EH (cell line): ENCODE measurements around the gene ZNF592.
A peak's percentile ranks its signal among the peaks of the same experiment; 100 is the strongest.

Source experiments
- DNase-seq: peaks from one replicate; pipeline ENCODE4 v3.0.0-alpha.2; 2015; ENCODE audit warnings: low read depth

The ZNF592 gene

GRCh38 chr15:84775867-84776449 lies 27.6 kb downstream of the ZNF592 start:
- DNase-seq, result peak; percentile 12

GRCh38 chr15:84778194-84778593 lies 29.8 kb downstream of the ZNF592 start:
- no peak for DNase-seq

- no peak for DNase-seq
Observed at GRCh38 chr15:84780492-84780891, 32.1 kb downstream of the ZNF592 start.

- DNase-seq, result peak; percentile 10
Observed at GRCh38 chr15:84781495-84781894, 33.1 kb downstream of the ZNF592 start.

GRCh38 chr15:84782346-84782745 lies 34.0 kb downstream of the ZNF592 start:
- DNase-seq, result no peak

- DNase-seq, result no peak
Observed at GRCh38 chr15:84783493-84784251, 35.3 kb downstream of the ZNF592 start.

- no peak for DNase-seq
Observed at GRCh38 chr15:84784262-84784661, 35.9 kb downstream of the ZNF592 start.

- DNase-seq, result no peak
Observed at GRCh38 chr15:84785053-84785452, 36.7 kb downstream of the ZNF592 start.

- DNase-seq, result no peak
Observed at GRCh38 chr15:84788500-84788899, 40.1 kb downstream of the ZNF592 start.

- DNase-seq, result no peak
Observed at GRCh38 chr15:84789762-84790161, 41.4 kb downstream of the ZNF592 start.

GRCh38 chr15:84790676-84791075 lies 42.3 kb downstream of the ZNF592 start:
- DNase-seq, result no peak

GRCh38 chr15:84791763-84792162 lies 43.4 kb downstream of the ZNF592 start:
- DNase-seq, result peak; percentile 36

- no peak for DNase-seq
Observed at GRCh38 chr15:84793431-84794161, 45.2 kb downstream of the ZNF592 start.

GRCh38 chr15:84794162-84794547 lies 45.8 kb downstream of the ZNF592 start:
- no peak for DNase-seq

- peak; percentile 52 for DNase-seq
Observed at GRCh38 chr15:84795186-84795585, 46.8 kb downstream of the ZNF592 start.

- peak; percentile 78 for DNase-seq
Observed at GRCh38 chr15:84797212-84797611, 48.8 kb downstream of the ZNF592 start.

- DNase-seq, result no peak
Observed at GRCh38 chr15:84797801-84798200, 49.4 kb downstream of the ZNF592 start.

- no peak for DNase-seq
Observed at GRCh38 chr15:84798436-84798946, 50.1 kb downstream of the ZNF592 start.

GRCh38 chr15:84799511-84800187 lies 51.3 kb downstream of the ZNF592 start:
- no peak for DNase-seq

GRCh38 chr15:84800365-84800806 lies 52.0 kb downstream of the ZNF592 start:
- DNase-seq, result no peak

GRCh38 chr15:84804005-84804900 lies 55.9 kb downstream of the ZNF592 start:
- no peak for DNase-seq
